ENCODE measurements around the gene ATXN2.

DNA sequence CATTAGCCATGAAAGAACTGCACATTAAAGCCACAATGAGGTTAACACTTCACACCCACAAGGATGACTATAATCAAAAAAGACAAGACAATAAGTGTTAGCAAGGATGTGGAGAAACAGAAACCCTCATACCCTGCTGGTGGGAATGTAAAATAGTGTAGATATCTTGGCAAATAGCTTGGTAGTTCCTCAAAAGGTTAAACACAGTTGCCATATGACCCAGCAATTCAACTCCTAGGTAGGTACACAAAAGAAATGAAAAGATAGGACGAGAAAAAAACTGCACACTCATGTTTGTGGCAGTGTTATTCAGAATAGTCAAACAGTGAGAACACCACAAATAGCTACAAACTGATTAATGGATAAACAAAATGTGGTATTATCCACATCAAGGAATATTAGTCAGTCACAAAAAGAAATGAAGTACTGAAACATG lies 93.5 kb downstream of the ATXN2 start:
- TF ChIP-seq EZH2 (IDR thresholded peaks at IDR 0.05; ENCODE audit: insufficient read depth, poor library complexity, severe bottlenecking) (no peak), EZH2phosphoT487 (IDR thresholded peaks at IDR 0.05; ENCODE audit: insufficient read depth, low read depth) (no peak)
